Measurements from ENCODE around the gene CNOT4.
"Not testable (repeated sequence)": the region's sequence is repeated elsewhere in the genome, so short reads cannot be mapped to it uniquely, and the experiment has no call there.

CNOT4 gene

GRCh38 chr7:135459076-135459475 lies 50.8 kb downstream of the CNOT4 start:
- DNase-seq (ENCODE audit: low spot score) = no peak

- no peak for DNase-seq (ENCODE audit: low spot score)
These were observed 55.8 kb downstream of the CNOT4 start for GRCh38 chr7:135454060-135454459.

- no peak for DNase-seq (ENCODE audit: low spot score)
These were observed 60.5 kb downstream of the CNOT4 start for GRCh38 chr7:135449436-135449835.

- no peak for DNase-seq (ENCODE audit: low spot score)
These were observed 61.1 kb downstream of the CNOT4 start for GRCh38 chr7:135448753-135449152.

GRCh38 chr7:135447748-135448147 lies 62.2 kb downstream of the CNOT4 start:
- no peak for DNase-seq (ENCODE audit: low spot score)

- DNase-seq (ENCODE audit: low spot score) = no peak
These were observed 64.2 kb downstream of the CNOT4 start for GRCh38 chr7:135445690-135446089.

GRCh38 chr7:135445266-135445665 lies 64.6 kb downstream of the CNOT4 start:
- not testable (repeated sequence) for DNase-seq (ENCODE audit: low spot score)

GRCh38 chr7:135441791-135442190 lies 68.1 kb downstream of the CNOT4 start:
- DNase-seq (ENCODE audit: low spot score) = no peak

- no peak for DNase-seq (ENCODE audit: low spot score)
These were observed 75.9 kb downstream of the CNOT4 start for GRCh38 chr7:135434047-135434446.

- no peak for DNase-seq (ENCODE audit: low spot score)
These were observed 79.3 kb downstream of the CNOT4 start for GRCh38 chr7:135430626-135431025.

- no peak for DNase-seq (ENCODE audit: low spot score)
These were observed 81.0 kb downstream of the CNOT4 start for GRCh38 chr7:135428879-135429278.

- DNase-seq (ENCODE audit: low spot score) = no peak
These were observed 81.9 kb downstream of the CNOT4 start for GRCh38 chr7:135428011-135428410.

- no peak for DNase-seq (ENCODE audit: low spot score)
These were observed 82.7 kb downstream of the CNOT4 start for GRCh38 chr7:135427166-135427565.

GRCh38 chr7:135425036-135425435 lies 84.9 kb downstream of the CNOT4 start:
- no peak for DNase-seq (ENCODE audit: low spot score)

GRCh38 chr7:135420786-135421185 lies 89.1 kb downstream of the CNOT4 start:
- no peak for DNase-seq (ENCODE audit: low spot score)

- DNase-seq (ENCODE audit: low spot score) = no peak
These were observed 93.5 kb downstream of the CNOT4 start for GRCh38 chr7:135416431-135416830.

- DNase-seq (ENCODE audit: low spot score) = no peak
These were observed 95.0 kb downstream of the CNOT4 start for GRCh38 chr7:135414850-135415439.

- DNase-seq (ENCODE audit: low spot score) = no peak
These were observed 95.7 kb downstream of the CNOT4 start for GRCh38 chr7:135414208-135414607.

GRCh38 chr7:135411098-135411497 lies 98.8 kb downstream of the CNOT4 start:
- DNase-seq (ENCODE audit: low spot score) = no peak

- no peak for DNase-seq (ENCODE audit: low spot score)
These were observed 99.4 kb downstream of the CNOT4 start for GRCh38 chr7:135410543-135410942.

- no peak for DNase-seq (ENCODE audit: low spot score)
These were observed 99.9 kb downstream of the CNOT4 start for GRCh38 chr7:135409845-135410542.

GRCh38 chr7:135407884-135408283 lies 102.0 kb downstream of the CNOT4 start:
- DNase-seq (ENCODE audit: low spot score) = no peak

- DNase-seq (ENCODE audit: low spot score) = no peak
These were observed 103.0 kb downstream of the CNOT4 start for GRCh38 chr7:135406918-135407317.

- no peak for DNase-seq (ENCODE audit: low spot score)
These were observed 103.9 kb downstream of the CNOT4 start for GRCh38 chr7:135405969-135406368.
